Vagina (tissue), 2 donors: Measurements from ENCODE around the gene SPR. TPM values are rescaled to one million over a fixed set of nuclear protein-coding genes. Genes with fewer than 3 reads are reported as not detected.
A peak's percentile ranks its signal among the peaks of the same experiment; 100 is the strongest.

Source experiments
- DNase-seq, 2 donors: peaks; one replicate each; pipeline ENCODE4 v3.0.0-alpha.2; 2017; ENCODE audit errors: extremely low spot score in 2 of 2
- H3K27ac ChIP-seq: fragments of 200-600 bp; sonication (generic); one replicate; pipeline ENCODE4 v1.5.1; 2019
- H3K27me3 ChIP-seq: fragments of 200-600 bp; sonication (generic); one replicate; pipeline ENCODE4 v1.5.1; 2019
- H3K36me3 ChIP-seq, 2 donors: fragments of 200-600 bp; sonication (generic); one replicate each; pipeline ENCODE4 v1.5.1; 2017 to 2019
- H3K4me1 ChIP-seq: fragments of 200-600 bp; sonication (generic); one replicate; pipeline ENCODE4 v1.5.1; 2019
- H3K4me3 ChIP-seq, 2 donors: fragments of 200-600 bp; sonication (generic); 1 replicate in 1 of 2; 2 replicates in 1 of 2; pipeline ENCODE4 v1.5.1; 2016 to 2019
- H3K9me3 ChIP-seq: fragments of 200-600 bp; sonication (generic); one replicate; pipeline ENCODE4 v1.5.1; 2019
- CTCF ChIP-seq, 3 experiments: fragments of 450-650 bp in 2 of 3; fragments of 200-600 bp in 1 of 3; sonication (generic) in 1 of 3; IDR thresholded peaks; one replicate each; pipeline ENCODE4 v1.5.1; 2017 to 2019; ENCODE audit warnings: antibody characterized with exemption in 3 of 3, mild to moderate bottlenecking in 2 of 3, moderate library complexity in 2 of 3
- POLR2A ChIP-seq, 2 donors: fragments of 450-650 bp; IDR thresholded peaks; one replicate each; pipeline ENCODE4 v1.6.1; 2017; ENCODE audit warnings: antibody characterized with exemption in 2 of 2, mild to moderate bottlenecking in 2 of 2, moderate library complexity in 2 of 2
- POLR2AphosphoS5 ChIP-seq, 2 donors: sonication (generic); formaldehyde crosslinking; IDR thresholded peaks; one replicate each; pipeline ENCODE4 v1.9.0; 2017; ENCODE audit warnings: antibody characterized with exemption in 2 of 2, mild to moderate bottlenecking in 2 of 2, low read depth in 1 of 2; ENCODE audit not compliant: insufficient read depth in 1 of 2
- intact Hi-C: fragments of 100-400 bp; cut with DNase I; formaldehyde crosslinking; loops from one replicate; pipeline ENCODE4 v1.15.1; 2023
- total RNA-seq: library from RNA; depleted of rRNA; stranded (reverse); fragments of >200 nt; gene quantifications from one replicate; pipeline ENCODE4 v1.2.3, GENCODE V29; 2016

The SPR gene
- total RNA-seq, 1 donor from 2014 or later: 45.7 TPM

- Histone ChIP-seq H3K9me3 (no peaks in the 10 kb centered on the region), H3K27me3 (no peaks in the 10 kb centered on the region), H3K4me1 (no peaks in the 10 kb centered on the region), H3K27ac (no peak overlapping the region), H3K4me3 (no peak overlapping the region), H3K36me3 (no peaks in the 10 kb centered on the region)
- TF ChIP-seq POLR2A (IDR thresholded peaks at IDR 0.05) (no peak), POLR2AphosphoS5 (IDR thresholded peaks at IDR 0.05; ENCODE audit: insufficient read depth in 1 of 2, low read depth in 1 of 2) (no peak), CTCF (IDR thresholded peaks at IDR 0.05) (no peak)
- intact Hi-C loops: no loop called here
- no peak for DNase-seq
Observed at GRCh38 chr2:72871060-72871459, 16.1 kb upstream of the SPR start.

GRCh38 chr2:72871880-72872279, 15.3 kb upstream of the SPR start:
- Histone ChIP-seq H3K4me1 (no peaks in the 10 kb centered on the region), H3K36me3 (no peaks in the 10 kb centered on the region), H3K27ac (no peak overlapping the region), H3K27me3 (no peaks in the 10 kb centered on the region), H3K4me3 (no peak overlapping the region), H3K9me3 (no peaks in the 10 kb centered on the region)
- no peak for DNase-seq
- no peak for TF ChIP-seq CTCF (IDR thresholded peaks at IDR 0.05)
- no peak for TF ChIP-seq POLR2A (IDR thresholded peaks at IDR 0.05)
- TF ChIP-seq POLR2AphosphoS5 (IDR thresholded peaks at IDR 0.05; ENCODE audit: insufficient read depth in 1 of 2, low read depth in 1 of 2): no peak
- intact Hi-C loops: no loop called here

- intact Hi-C loops: no loop called here
- no peak for DNase-seq
- TF ChIP-seq POLR2AphosphoS5 (IDR thresholded peaks at IDR 0.05; ENCODE audit: insufficient read depth in 1 of 2, low read depth in 1 of 2) (no peak), CTCF (IDR thresholded peaks at IDR 0.05) (no peak), POLR2A (IDR thresholded peaks at IDR 0.05) (no peak)
- H3K4me3 ChIP-seq: no peak overlapping the region
- H3K27ac ChIP-seq: no peak overlapping the region
- no peaks in the 10 kb centered on the region for H3K9me3 ChIP-seq
- peaks cover 12% of the 10 kb centered on the region for H3K4me1 ChIP-seq
- no peaks in the 10 kb centered on the region for H3K36me3 ChIP-seq
- no peaks in the 10 kb centered on the region for H3K27me3 ChIP-seq
Observed at GRCh38 chr2:72883356-72883962, 3.7 kb upstream of the SPR start.

GRCh38 chr2:72886505-72887031, 640 bp upstream of the SPR start:
- H3K36me3 ChIP-seq: no peaks in the 10 kb centered on the region
- H3K27me3 ChIP-seq: no peaks in the 10 kb centered on the region
- TF ChIP-seq POLR2AphosphoS5 (IDR thresholded peaks at IDR 0.05; ENCODE audit: insufficient read depth in 1 of 2, low read depth in 1 of 2) (no peak), CTCF (IDR thresholded peaks at IDR 0.05) (no peak), POLR2A (IDR thresholded peaks at IDR 0.05) (no peak)
- no peaks in the 10 kb centered on the region for H3K9me3 ChIP-seq
- peak overlapping the region; percentile 94 for H3K27ac ChIP-seq
- no peak for DNase-seq
- H3K4me3 ChIP-seq: peak overlapping the region; percentile 72 to 78
- H3K4me1 ChIP-seq: peaks cover 22% of the 10 kb centered on the region
- intact Hi-C loops: no loop called here

- no peaks in the 10 kb centered on the region for H3K9me3 ChIP-seq
- no peaks in the 10 kb centered on the region for H3K27me3 ChIP-seq
- intact Hi-C loops: no loop called here
- H3K36me3 ChIP-seq: no peaks in the 10 kb centered on the region
- TF ChIP-seq POLR2A (IDR thresholded peaks at IDR 0.05) (no peak), POLR2AphosphoS5 (IDR thresholded peaks at IDR 0.05; ENCODE audit: insufficient read depth in 1 of 2, low read depth in 1 of 2) (peak; percentile 36 to 43), CTCF (IDR thresholded peaks at IDR 0.05) (peak; percentile 30 to 86 (median 71))
- peaks cover 22% of the 10 kb centered on the region for H3K4me1 ChIP-seq
- peak overlapping the region; percentile 72 to 78 for H3K4me3 ChIP-seq
- peak overlapping the region; percentile 94 for H3K27ac ChIP-seq
- peak in 1 of 2 donors; percentile 95 for DNase-seq
Observed at GRCh38 chr2:72887740-72888437, 681 bp downstream of the SPR start.
